Epithelial cell of esophagus (primary cell): ENCODE measurements around the gene QSOX1.

ENCODE experiments used
- DNase-seq: peaks from one replicate; pipeline ENCODE4 v3.0.0; 2010; ENCODE audit warnings: low read depth
- H3K4me3 ChIP-seq: 2 replicates; pipeline ENCODE4 v1.5.1; 2011; ENCODE audit warnings: mild to moderate bottlenecking, low read length, control low read depth
- CTCF ChIP-seq: IDR thresholded peaks from 2 replicates; pipeline ENCODE4 v1.5.1; 2011; ENCODE audit warnings: low read depth, mild to moderate bottlenecking, low read length, control low read depth, inconsistent platforms; ENCODE audit not compliant: insufficient read depth; ENCODE audit errors: missing control alignments

The QSOX1 gene

GRCh38 chr1:180168786-180169639 is 14.3 kb downstream of the QSOX1 start:
- H3K4me3 ChIP-seq, result no peak overlapping the region
- peak; percentile 70 for DNase-seq
- TF ChIP-seq CTCF, result peak; percentile 66

- DNase-seq, result peak; percentile 49
- no peak overlapping the region for H3K4me3 ChIP-seq
- no peak for TF ChIP-seq CTCF
Observed at GRCh38 chr1:180169640-180170195, 15.0 kb downstream of the QSOX1 start.

- TF ChIP-seq CTCF, result no peak
- H3K4me3 ChIP-seq, result no peak overlapping the region
- peak; percentile 90 for DNase-seq
Observed at GRCh38 chr1:180170546-180171151, 16.0 kb downstream of the QSOX1 start.

GRCh38 chr1:180171691-180172090 is 17.0 kb downstream of the QSOX1 start:
- no peak overlapping the region for H3K4me3 ChIP-seq

GRCh38 chr1:180173451-180173850 is 18.8 kb downstream of the QSOX1 start:
- DNase-seq, result no peak
- TF ChIP-seq CTCF, result no peak
- H3K4me3 ChIP-seq, result no peak overlapping the region

More at GRCh38 chr1:180171691-180172090, 17.0 kb downstream of the QSOX1 start:
- DNase-seq, result no peak
- no peak for TF ChIP-seq CTCF

GRCh38 chr1:180173952-180174351 is 19.3 kb downstream of the QSOX1 start:
- no peak for DNase-seq
- no peak for TF ChIP-seq CTCF
- H3K4me3 ChIP-seq, result no peak overlapping the region
